ENCODE results near the gene REEP3.

REEP3 gene

DNA sequence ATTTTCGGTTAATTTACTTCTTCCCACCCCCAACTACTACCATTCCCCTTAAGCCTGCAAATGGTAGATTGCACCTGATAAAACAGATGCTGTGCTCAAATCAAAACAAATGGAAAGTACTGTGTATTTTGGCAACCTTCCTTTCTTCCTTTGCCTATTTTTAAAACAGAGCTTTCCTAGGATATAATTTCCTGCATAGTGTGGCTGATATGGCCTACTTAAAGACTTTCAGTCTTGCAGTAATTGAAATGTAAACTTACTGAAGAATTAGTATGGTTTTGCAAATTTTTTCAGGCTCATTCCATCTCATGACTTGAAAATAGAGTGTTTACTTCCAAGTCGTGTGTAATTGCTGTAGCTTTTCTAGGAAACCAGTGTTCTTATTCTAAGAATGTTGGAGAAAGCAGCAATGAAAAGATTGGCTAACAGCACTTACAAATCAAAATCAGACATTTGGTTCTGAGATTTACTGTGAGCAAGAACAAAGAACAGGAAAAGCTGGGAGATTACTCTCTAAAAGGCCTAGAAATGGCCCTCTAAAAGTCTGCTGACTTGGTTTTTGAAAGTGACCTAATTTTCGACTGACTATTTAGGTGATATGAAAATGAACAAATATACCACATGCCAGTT, 52.0 kb downstream of the REEP3 start:
- Histone ChIP-seq H3K27me3 (no peaks in the 10 kb centered on the region), H3K36me3 (no peaks in the 10 kb centered on the region; the same call in 1 of the 2 replicates), H3K9me3 (no peaks in the 10 kb centered on the region), H3K4me3 (ENCODE audit: low read depth, low read length) (no peak overlapping the region), H3K4me1 (peaks cover 14% of the 10 kb centered on the region)
- TF ChIP-seq, protein P1, sequence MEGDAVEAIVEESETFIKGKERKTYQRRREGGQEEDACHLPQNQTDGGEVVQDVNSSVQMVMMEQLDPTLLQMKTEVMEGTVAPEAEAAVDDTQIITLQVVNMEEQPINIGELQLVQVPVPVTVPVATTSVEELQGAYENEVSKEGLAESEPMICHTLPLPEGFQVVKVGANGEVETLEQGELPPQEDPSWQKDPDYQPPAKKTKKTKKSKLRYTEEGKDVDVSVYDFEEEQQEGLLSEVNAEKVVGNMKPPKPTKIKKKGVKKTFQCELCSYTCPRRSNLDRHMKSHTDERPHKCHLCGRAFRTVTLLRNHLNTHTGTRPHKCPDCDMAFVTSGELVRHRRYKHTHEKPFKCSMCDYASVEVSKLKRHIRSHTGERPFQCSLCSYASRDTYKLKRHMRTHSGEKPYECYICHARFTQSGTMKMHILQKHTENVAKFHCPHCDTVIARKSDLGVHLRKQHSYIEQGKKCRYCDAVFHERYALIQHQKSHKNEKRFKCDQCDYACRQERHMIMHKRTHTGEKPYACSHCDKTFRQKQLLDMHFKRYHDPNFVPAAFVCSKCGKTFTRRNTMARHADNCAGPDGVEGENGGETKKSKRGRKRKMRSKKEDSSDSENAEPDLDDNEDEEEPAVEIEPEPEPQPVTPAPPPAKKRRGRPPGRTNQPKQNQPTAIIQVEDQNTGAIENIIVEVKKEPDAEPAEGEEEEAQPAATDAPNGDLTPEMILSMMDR (IDR thresholded peaks at IDR 0.05; ENCODE audit: low read depth, low read length), result no peak
- no peak for DNase-seq

DNA sequence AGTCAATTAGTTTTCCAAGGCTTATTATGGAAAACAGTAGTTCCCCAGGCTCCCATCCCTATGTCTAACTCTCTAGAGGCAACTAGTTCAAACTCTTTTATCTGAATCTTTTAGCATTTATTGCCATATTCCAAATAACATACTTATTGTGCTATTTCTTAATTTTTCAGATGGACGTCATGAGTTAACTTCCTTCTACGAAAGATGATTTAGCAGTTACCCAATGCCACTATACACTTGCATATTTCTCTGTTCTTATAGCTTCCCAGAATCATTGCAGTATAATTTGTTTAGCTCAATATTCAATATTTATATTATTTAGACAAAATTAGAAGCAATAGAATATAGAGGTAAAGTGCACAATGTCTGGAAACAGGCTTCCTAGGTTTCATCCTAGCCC, 52.8 kb downstream of the REEP3 start:
- no peaks in the 10 kb centered on the region for H3K9me3 ChIP-seq
- DNase-seq, result no peak
- peaks cover 14% of the 10 kb centered on the region for H3K4me1 ChIP-seq
- no peaks in the 10 kb centered on the region for H3K27me3 ChIP-seq
- H3K36me3 ChIP-seq, result no peaks in the 10 kb centered on the region; the same call in 1 of the 2 replicates
- TF ChIP-seq, protein P1 (IDR thresholded peaks at IDR 0.05; ENCODE audit: low read depth, low read length), result no peak
- H3K4me3 ChIP-seq (ENCODE audit: low read depth, low read length), result no peak overlapping the region

DNA sequence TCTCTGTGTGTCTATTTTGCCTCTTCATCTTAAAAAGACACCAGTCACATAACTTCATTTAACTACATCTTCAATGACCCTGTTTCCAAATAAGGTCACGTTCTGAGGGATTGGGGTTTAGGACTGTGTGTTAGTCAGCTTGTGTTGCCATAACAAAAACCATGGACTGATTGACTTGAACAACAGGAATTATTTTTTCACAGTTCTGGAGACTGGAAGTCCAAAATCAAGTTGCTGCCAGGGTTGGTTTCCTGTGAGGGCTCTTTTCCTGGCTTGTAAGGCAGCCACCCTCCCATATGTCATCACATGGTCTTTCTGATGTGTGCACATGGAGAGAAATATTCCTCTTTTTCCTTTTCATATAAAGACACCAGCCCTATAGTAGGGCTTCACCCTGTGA, 55.3 kb downstream of the REEP3 start:
- H3K36me3 ChIP-seq, result no peaks in the 10 kb centered on the region; the same call in 1 of the 2 replicates
- no peak for DNase-seq
- H3K4me1 ChIP-seq, result peaks cover 14% of the 10 kb centered on the region
- TF ChIP-seq, protein P1 (IDR thresholded peaks at IDR 0.05; ENCODE audit: low read depth, low read length), result no peak
- no peaks in the 10 kb centered on the region for H3K9me3 ChIP-seq
- no peaks in the 10 kb centered on the region for H3K27me3 ChIP-seq
- no peak overlapping the region for H3K4me3 ChIP-seq (ENCODE audit: low read depth, low read length)

DNA sequence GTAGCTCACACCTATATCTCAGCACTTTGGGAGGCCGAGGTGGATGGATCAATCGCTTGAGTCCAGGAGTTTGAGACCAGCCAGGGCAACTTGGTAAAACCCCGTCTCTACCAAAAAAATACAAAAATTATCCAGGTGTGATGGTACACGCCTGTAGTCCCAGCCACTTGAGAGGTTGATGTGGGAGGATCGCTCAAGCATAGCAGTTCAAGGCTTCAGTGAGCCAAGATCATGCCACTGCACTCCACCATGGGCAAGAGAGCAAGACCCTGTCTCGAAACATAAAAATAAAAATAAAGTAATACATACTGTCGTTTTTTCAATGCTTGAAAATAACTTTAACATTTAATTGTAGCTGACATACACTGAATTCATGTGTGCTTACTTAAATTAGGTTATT, 57.3 kb downstream of the REEP3 start:
- peaks cover 9% of the 10 kb centered on the region; the same call in 1 of the 2 replicates for H3K4me1 ChIP-seq
- no peaks in the 10 kb centered on the region for H3K9me3 ChIP-seq
- H3K27me3 ChIP-seq, result no peaks in the 10 kb centered on the region
- TF ChIP-seq, protein P1 (IDR thresholded peaks at IDR 0.05; ENCODE audit: low read depth, low read length), result no peak
- no peak overlapping the region for H3K4me3 ChIP-seq (ENCODE audit: low read depth, low read length)
- no peak for DNase-seq
- no peaks in the 10 kb centered on the region; the same call in 1 of the 2 replicates for H3K36me3 ChIP-seq

GRCh38 chr10:63579371-63580014, 58.3 kb downstream of the REEP3 start:
- TF ChIP-seq, protein P1 (IDR thresholded peaks at IDR 0.05; ENCODE audit: low read depth, low read length), result no peak
- Histone ChIP-seq H3K4me1 (peaks cover 4% of the 10 kb centered on the region; the same call in 1 of the 2 replicates), H3K36me3 (no peaks in the 10 kb centered on the region; the same call in 1 of the 2 replicates), H3K4me3 (ENCODE audit: low read depth, low read length) (no peak overlapping the region), H3K9me3 (no peaks in the 10 kb centered on the region), H3K27me3 (no peaks in the 10 kb centered on the region)
- no peak for DNase-seq

GRCh38 chr10:63582690-63583089, 61.5 kb downstream of the REEP3 start:
- TF ChIP-seq, protein P1 (IDR thresholded peaks at IDR 0.05; ENCODE audit: low read depth, low read length), result no peak
- H3K36me3 ChIP-seq, result no peaks in the 10 kb centered on the region
- no peaks in the 10 kb centered on the region for H3K9me3 ChIP-seq
- H3K27me3 ChIP-seq, result no peaks in the 10 kb centered on the region
- peaks cover 4% of the 10 kb centered on the region; the same call in 1 of the 2 replicates for H3K4me1 ChIP-seq
- no peak overlapping the region for H3K4me3 ChIP-seq (ENCODE audit: low read depth, low read length)
- no peak for DNase-seq

Measured in BE2C (cell line).